Measurements from ENCODE around the gene STX17.

- no peak for TF ChIP-seq CTCF (IDR thresholded peaks at IDR 0.05; ENCODE audit: low read depth, low read length)
- no peak for TF ChIP-seq EZH2phosphoT487 (IDR thresholded peaks at IDR 0.05; ENCODE audit: low read depth)
Measured at GRCh38 chr9:100013573-100013972, 107.1 kb downstream of the STX17 start.
